ENCODE results near the gene ANKS1B. TPM values are rescaled to one million over a fixed set of nuclear protein-coding genes. Genes with fewer than 3 reads are reported as not detected.

ANKS1B gene
- total and polyA plus RNA-seq, 2 of the 4 experiments (the other 2 are of a cell fraction): 0.17 to 0.18 TPM

- 43% methylated on average over 1 of the region's 1 CpG; no CpG with 5 or more reads in 1 of the 2 experiments for WGBS, 2 experiments (ENCODE audit: extremely low coverage in 2 of 2, insufficient read length in 1 of 2)
- Histone ChIP-seq H3K27ac (ENCODE audit: insufficient read depth, low read length) (no peak overlapping the region), H3K4ac (ENCODE audit: low read depth, low read length) (no peak overlapping the region), H3K9me1 (ENCODE audit: insufficient read depth, low read length) (no peaks in the 10 kb centered on the region), H4K5ac (ENCODE audit: low read depth, low read length) (no peak overlapping the region), H4K20me1 (ENCODE audit: insufficient read depth, low read length) (no peaks in the 10 kb centered on the region), H3K23ac (ENCODE audit: low read depth, low read length) (no peak overlapping the region), H2AFZ (replicated peaks; ENCODE audit: low read length, poor library complexity) (no peak overlapping the region), H4K91ac (ENCODE audit: insufficient read depth, low read depth, low read length) (no peak overlapping the region), H3K14ac (replicated peaks; ENCODE audit: low read depth, low read length) (no peak overlapping the region), H3K9me3 (ENCODE audit: control insufficient read depth, insufficient read depth, low read length) (no peaks in the 10 kb centered on the region), H3K4me1 (ENCODE audit: control insufficient read depth, insufficient read depth, low read length) (no peaks in the 10 kb centered on the region), H3K56ac (ENCODE audit: extremely low read depth, insufficient read depth, low read length) (no peak overlapping the region), H2BK120ac (ENCODE audit: low read depth, low read length) (no peak overlapping the region), H3K27me3 (ENCODE audit: control insufficient read depth, insufficient read depth, low read length) (no peaks in the 10 kb centered on the region), H3K36me3 (ENCODE audit: control insufficient read depth, insufficient read depth, low read length) (no peaks in the 10 kb centered on the region), H2AK5ac (ENCODE audit: low read depth, low read length) (no peak overlapping the region), H2BK5ac (ENCODE audit: low read depth, low read length, poor library complexity, severe bottlenecking) (no peak overlapping the region), H2AK9ac (replicated peaks; ENCODE audit: low read depth, low read length, poor library complexity) (no peak overlapping the region), H3K4me2 (ENCODE audit: low read depth, low read length) (no peak overlapping the region), H4K8ac (ENCODE audit: low read depth in 2 of 2, low read length in 2 of 2) (no peak overlapping the region), H2BK15ac (ENCODE audit: low read depth, low read length) (no peak overlapping the region), H3K9ac (ENCODE audit: low read depth, low read length) (no peak overlapping the region), H3K18ac (ENCODE audit: low read depth, low read length) (no peak overlapping the region), H2BK20ac (ENCODE audit: low read depth, low read length) (no peak overlapping the region), H3K79me1 (ENCODE audit: low read depth in 1 of 2, low read length in 2 of 2) (no peaks in the 10 kb centered on the region), H3K4me3 (ENCODE audit: insufficient read depth, low read depth, low read length) (no peak overlapping the region)
- ChIA-PET POLR2A (ENCODE audit: unreplicated experiment) (no interaction called here), CTCF (no interaction called here)
- no peak for DNase-seq
- dilution Hi-C loops (cut with HindIII; ENCODE audit: low sequenced_read_pairs, unreplicated experiment) (no loop called here), intact Hi-C loops (cut with micrococcal nuclease) (no loop called here), in situ Hi-C loops (cut with MboI; ENCODE audit: low sequenced_read_pairs) (no loop called here)
- no TSS peak for BruUV-seq (replicated peaks)
- no peak for ATAC-seq (ENCODE audit: low read depth)
- TF ChIP-seq RCOR1 (IDR thresholded peaks at IDR 0.05; ENCODE audit: insufficient replicate concordance, low read length) (no peak), POLR2A (IDR thresholded peaks at IDR 0.05; ENCODE audit: low read depth, low read length) (no peak), FOS (IDR thresholded peaks at IDR 0.05; ENCODE audit: low read depth, low read length) (no peak), MXI1 (IDR thresholded peaks at IDR 0.05; ENCODE audit: borderline replicate concordance, low read depth, low read length) (no peak), MAFK (IDR thresholded peaks at IDR 0.05; ENCODE audit: low read depth, low read length) (no peak), CEBPB (IDR thresholded peaks at IDR 0.05; ENCODE audit: low read depth, low read length) (no peak), MAZ (IDR thresholded peaks at IDR 0.05; ENCODE audit: borderline replicate concordance, low read depth, low read length) (no peak), ELK1 (IDR thresholded peaks at IDR 0.05; ENCODE audit: borderline replicate concordance, low read depth, low read length) (no peak), USF2 (IDR thresholded peaks at IDR 0.05; ENCODE audit: low read depth, low read length) (no peak), RFX5 (IDR thresholded peaks at IDR 0.05; ENCODE audit: low read depth, low read length) (no peak), NFE2L2 (IDR thresholded peaks at IDR 0.05; ENCODE audit: low read depth, low read length) (no peak), BHLHE40 (IDR thresholded peaks at IDR 0.05; ENCODE audit: low read depth, low read length) (no peak), RAD21 (IDR thresholded peaks at IDR 0.05; ENCODE audit: low read length) (no peak)
Measured at GRCh38 chr12:99056186-99056585, 928.5 kb downstream of the ANKS1B start.

All from IMR-90 (cell line).